Measurements from ENCODE around the gene TRABD2B. TPM values are rescaled to one million over a fixed set of nuclear protein-coding genes. Genes with fewer than 3 reads are reported as not detected.

Gene TRABD2B
- total RNA-seq, 2 donors from 2014 or later: 1.1 to 2.1 TPM

- no peaks in the 10 kb centered on the region for H3K4me1 ChIP-seq (replicated peaks)
- 39% methylated on average over 4 of the region's 4 CpGs for WGBS
- no peaks in the 10 kb centered on the region for H3K9me3 ChIP-seq
- TF ChIP-seq POLR2A (IDR thresholded peaks at IDR 0.05) (no peak), CTCF (IDR thresholded peaks at IDR 0.05) (no peak), POLR2AphosphoS5 (IDR thresholded peaks at IDR 0.05) (no peak)
- no peak overlapping the region for H3K4me3 ChIP-seq
- no peaks in the 10 kb centered on the region for H3K27me3 ChIP-seq (replicated peaks; ENCODE audit: insufficient read depth)
- DNase-seq (ENCODE audit: low spot score): no peak
- no peak overlapping the region for H3K27ac ChIP-seq
- intact Hi-C loops (cut with DNase I): no loop called here
- H3K36me3 ChIP-seq: no peaks in the 10 kb centered on the region
Measured at GRCh38 chr1:47944561-47944960, 52.6 kb downstream of the TRABD2B start.

GRCh38 chr1:47942240-47942629, 55.0 kb downstream of the TRABD2B start:
- intact Hi-C loops (cut with DNase I): no loop called here
- DNase-seq (ENCODE audit: low spot score): no peak
- no peak overlapping the region for H3K27ac ChIP-seq
- H3K27me3 ChIP-seq (replicated peaks; ENCODE audit: insufficient read depth): no peaks in the 10 kb centered on the region
- no peaks in the 10 kb centered on the region for H3K9me3 ChIP-seq
- WGBS: 68% methylated on average over 3 of the region's 3 CpGs
- H3K4me1 ChIP-seq (replicated peaks): no peaks in the 10 kb centered on the region
- no peaks in the 10 kb centered on the region for H3K36me3 ChIP-seq
- TF ChIP-seq POLR2A (IDR thresholded peaks at IDR 0.05): no peak
- TF ChIP-seq CTCF (IDR thresholded peaks at IDR 0.05): no peak
- TF ChIP-seq POLR2AphosphoS5 (IDR thresholded peaks at IDR 0.05): no peak
- no peak overlapping the region for H3K4me3 ChIP-seq

- Histone ChIP-seq H3K4me3 (no peak overlapping the region), H3K9me3 (no peaks in the 10 kb centered on the region), H3K36me3 (no peaks in the 10 kb centered on the region), H3K27me3 (replicated peaks; ENCODE audit: insufficient read depth) (no peaks in the 10 kb centered on the region), H3K4me1 (replicated peaks) (no peaks in the 10 kb centered on the region), H3K27ac (no peak overlapping the region)
- DNase-seq (ENCODE audit: low spot score): no peak
- intact Hi-C loops (cut with DNase I): no loop called here
- 100% methylated on average over 2 of the region's 2 CpGs for WGBS
- no peak for TF ChIP-seq POLR2AphosphoS5 (IDR thresholded peaks at IDR 0.05)
- TF ChIP-seq POLR2A (IDR thresholded peaks at IDR 0.05): no peak
- TF ChIP-seq CTCF (IDR thresholded peaks at IDR 0.05): no peak
Measured at GRCh38 chr1:47941609-47942239, 55.5 kb downstream of the TRABD2B start.

GRCh38 chr1:47940779-47941178, 56.4 kb downstream of the TRABD2B start:
- H3K27ac ChIP-seq: no peak overlapping the region
- intact Hi-C loops (cut with DNase I): no loop called here
- 44% methylated on average over 5 of the region's 5 CpGs for WGBS
- no peaks in the 10 kb centered on the region for H3K4me1 ChIP-seq (replicated peaks)
- no peaks in the 10 kb centered on the region for H3K36me3 ChIP-seq
- H3K9me3 ChIP-seq: no peaks in the 10 kb centered on the region
- DNase-seq (ENCODE audit: low spot score): no peak
- TF ChIP-seq POLR2A (IDR thresholded peaks at IDR 0.05): no peak
- no peak for TF ChIP-seq POLR2AphosphoS5 (IDR thresholded peaks at IDR 0.05)
- TF ChIP-seq CTCF (IDR thresholded peaks at IDR 0.05): no peak
- no peak overlapping the region for H3K4me3 ChIP-seq
- no peaks in the 10 kb centered on the region for H3K27me3 ChIP-seq (replicated peaks; ENCODE audit: insufficient read depth)

- Histone ChIP-seq H3K4me1 (replicated peaks) (no peaks in the 10 kb centered on the region), H3K36me3 (no peaks in the 10 kb centered on the region), H3K4me3 (no peak overlapping the region), H3K27ac (no peak overlapping the region), H3K9me3 (no peaks in the 10 kb centered on the region), H3K27me3 (replicated peaks; ENCODE audit: insufficient read depth) (no peaks in the 10 kb centered on the region)
- TF ChIP-seq POLR2AphosphoS5 (IDR thresholded peaks at IDR 0.05): no peak
- no peak for TF ChIP-seq POLR2A (IDR thresholded peaks at IDR 0.05)
- TF ChIP-seq CTCF (IDR thresholded peaks at IDR 0.05): no peak
- no peak for DNase-seq (ENCODE audit: low spot score)
- 77% methylated on average over 8 of the region's 8 CpGs for WGBS
- intact Hi-C loops (cut with DNase I): no loop called here
Measured at GRCh38 chr1:47940326-47940725, 56.9 kb downstream of the TRABD2B start.

Data from prostate gland (tissue), 2 donors.